Type B pancreatic cell (in vitro differentiated cells): ENCODE measurements around the gene KLHL7. TPM values are rescaled to one million over a fixed set of nuclear protein-coding genes. Genes with fewer than 3 reads are reported as not detected.

Experiments
- DNase-seq: peaks from one replicate; pipeline ENCODE4 v3.0.0; 2021; ENCODE audit warnings: mixed read lengths; ENCODE audit not compliant: unreplicated experiment; ENCODE audit errors: extremely low spot score
- H3K27ac Mint-ChIP-seq: 2 replicates; pipeline ENCODE4 v1.8.0; 2021; ENCODE audit warnings: mild to moderate bottlenecking, mixed read lengths
- H3K27me3 Mint-ChIP-seq: 2 replicates; pipeline ENCODE4 v1.8.0; 2021; ENCODE audit warnings: mixed read lengths
- H3K36me3 Mint-ChIP-seq: 2 replicates; pipeline ENCODE4 v1.8.0; 2021; ENCODE audit warnings: mixed read lengths
- H3K4me1 Mint-ChIP-seq: one replicate; pipeline ENCODE4 v1.8.0; 2021; ENCODE audit warnings: mixed read lengths; ENCODE audit not compliant: unreplicated experiment
- H3K4me3 Mint-ChIP-seq: 2 replicates; pipeline ENCODE4 v1.8.0; 2021; ENCODE audit warnings: mild to moderate bottlenecking, mixed read lengths
- H3K9me3 Mint-ChIP-seq: 2 replicates; pipeline ENCODE4 v1.8.0; 2021; ENCODE audit warnings: mixed read lengths
- total RNA-seq: library from RNA; stranded (reverse); gene quantifications from 2 replicates; pipeline ENCODE4 v1.2.1, GENCODE V29; 2021; ENCODE audit warnings: low replicate concordance
- TF ChIP-seq, protein P1 (sequence below): fragments of 200-600 bp; sonication (generic); conservative IDR thresholded peaks from 2 replicates; pipeline ENCODE4 v1.5.0; 2021; ENCODE audit warnings: antibody characterized with exemption, mild to moderate bottlenecking

KLHL7 gene
- total RNA-seq, 1 donor from 2014 or later: 44.3 TPM

GRCh38 chr7:23164846-23165245 lies 59.3 kb downstream of the KLHL7 start:
- Mint-ChIP-seq H3K9me3 (no peaks in the 10 kb centered on the region), H3K4me1 (no peaks in the 10 kb centered on the region), H3K27ac (no peak overlapping the region), H3K4me3 (no peak overlapping the region), H3K36me3 (peaks cover 2% of the 10 kb centered on the region), H3K27me3 (no peaks in the 10 kb centered on the region)
- no peak for DNase-seq
- TF ChIP-seq, protein P1, sequence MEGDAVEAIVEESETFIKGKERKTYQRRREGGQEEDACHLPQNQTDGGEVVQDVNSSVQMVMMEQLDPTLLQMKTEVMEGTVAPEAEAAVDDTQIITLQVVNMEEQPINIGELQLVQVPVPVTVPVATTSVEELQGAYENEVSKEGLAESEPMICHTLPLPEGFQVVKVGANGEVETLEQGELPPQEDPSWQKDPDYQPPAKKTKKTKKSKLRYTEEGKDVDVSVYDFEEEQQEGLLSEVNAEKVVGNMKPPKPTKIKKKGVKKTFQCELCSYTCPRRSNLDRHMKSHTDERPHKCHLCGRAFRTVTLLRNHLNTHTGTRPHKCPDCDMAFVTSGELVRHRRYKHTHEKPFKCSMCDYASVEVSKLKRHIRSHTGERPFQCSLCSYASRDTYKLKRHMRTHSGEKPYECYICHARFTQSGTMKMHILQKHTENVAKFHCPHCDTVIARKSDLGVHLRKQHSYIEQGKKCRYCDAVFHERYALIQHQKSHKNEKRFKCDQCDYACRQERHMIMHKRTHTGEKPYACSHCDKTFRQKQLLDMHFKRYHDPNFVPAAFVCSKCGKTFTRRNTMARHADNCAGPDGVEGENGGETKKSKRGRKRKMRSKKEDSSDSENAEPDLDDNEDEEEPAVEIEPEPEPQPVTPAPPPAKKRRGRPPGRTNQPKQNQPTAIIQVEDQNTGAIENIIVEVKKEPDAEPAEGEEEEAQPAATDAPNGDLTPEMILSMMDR: no peak

- no peaks in the 10 kb centered on the region for H3K27me3 Mint-ChIP-seq
- TF ChIP-seq, protein P1: no peak
- no peak overlapping the region for H3K27ac Mint-ChIP-seq
- no peak for DNase-seq
- H3K4me3 Mint-ChIP-seq: no peak overlapping the region
- no peaks in the 10 kb centered on the region for H3K4me1 Mint-ChIP-seq
- no peaks in the 10 kb centered on the region for H3K36me3 Mint-ChIP-seq
- H3K9me3 Mint-ChIP-seq: no peaks in the 10 kb centered on the region
These were observed 59.7 kb downstream of the KLHL7 start for GRCh38 chr7:23165316-23165715.

- Mint-ChIP-seq H3K27me3 (no peaks in the 10 kb centered on the region), H3K4me3 (no peak overlapping the region), H3K4me1 (no peaks in the 10 kb centered on the region), H3K36me3 (no peaks in the 10 kb centered on the region), H3K27ac (no peak overlapping the region), H3K9me3 (no peaks in the 10 kb centered on the region)
- TF ChIP-seq, protein P1: no peak
- no peak for DNase-seq
These were observed 62.1 kb downstream of the KLHL7 start for GRCh38 chr7:23167691-23168090.

DNA sequence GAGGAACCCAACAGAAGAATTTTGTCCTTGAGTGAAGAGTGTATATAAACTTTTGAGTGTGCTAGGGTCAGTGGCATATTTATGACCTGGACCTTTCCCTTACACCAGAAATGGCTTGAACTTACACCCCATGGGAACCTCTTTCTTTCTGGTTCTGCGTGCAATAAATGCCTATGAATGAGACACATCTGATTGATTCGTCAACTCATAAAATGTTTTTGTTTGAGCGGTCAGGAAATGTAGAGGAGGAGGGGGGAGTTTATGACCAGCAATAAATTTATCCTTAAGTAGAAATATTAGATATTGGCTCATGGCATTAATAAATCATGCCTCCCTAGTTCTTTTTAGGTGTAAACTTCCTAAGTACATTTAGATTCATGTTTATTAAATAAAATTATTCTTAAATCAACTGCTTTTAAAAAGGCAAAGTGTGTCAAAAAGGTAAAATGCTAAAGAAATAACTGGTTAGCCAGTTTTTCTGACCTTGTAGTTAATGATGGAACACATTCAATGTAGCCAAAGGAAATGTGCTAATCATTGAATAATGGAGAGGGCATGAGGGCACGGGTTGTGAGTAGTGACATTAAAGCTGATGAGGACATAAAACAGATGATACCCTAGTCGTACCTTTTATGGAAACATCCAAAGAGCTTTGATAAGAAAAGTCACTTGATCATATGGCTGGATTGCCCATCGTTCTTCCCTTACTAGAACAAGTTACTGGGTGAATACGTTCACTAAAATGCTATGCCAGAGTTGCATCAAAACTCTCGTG lies 62.7 kb downstream of the KLHL7 start:
- DNase-seq: no peak
- Mint-ChIP-seq H3K4me1 (no peaks in the 10 kb centered on the region), H3K4me3 (no peak overlapping the region), H3K36me3 (no peaks in the 10 kb centered on the region), H3K27ac (no peak overlapping the region), H3K27me3 (no peaks in the 10 kb centered on the region), H3K9me3 (no peaks in the 10 kb centered on the region)
- TF ChIP-seq, protein P1: no peak

- Mint-ChIP-seq H3K4me1 (no peaks in the 10 kb centered on the region), H3K36me3 (peaks cover 4% of the 10 kb centered on the region), H3K27me3 (no peaks in the 10 kb centered on the region), H3K9me3 (no peaks in the 10 kb centered on the region), H3K4me3 (no peak overlapping the region), H3K27ac (no peak overlapping the region)
- TF ChIP-seq, protein P1: no peak
- no peak for DNase-seq
These were observed 70.4 kb downstream of the KLHL7 start for GRCh38 chr7:23175938-23176337.
